Endothelial cell of umbilical vein (primary cell): Measurements from ENCODE around the gene ZNF488. TPM values are rescaled to one million over a fixed set of nuclear protein-coding genes. Genes with fewer than 3 reads are reported as not detected.

Experiments used
- BruUV-seq: library from RNA; stranded (reverse); fragments of 400-500 nt; replicated peaks from 2 replicates; lab custom pipeline; 2021; lab: Mats Ljungman, UMichigan
- CTCF ChIA-PET: fragments of 300-600, 350-600 bp; sonication (Branson Sonifier 250); formaldehyde crosslinking; loops from one replicate; lab custom pipeline; 2021; ENCODE audit warnings: antibody characterized with exemption, inconsistent platforms; lab: Charles Lee
- POLR2A ChIA-PET: fragments of 300-600, 350-600 bp; sonication (Branson Sonifier 250); formaldehyde crosslinking; loops from one replicate; lab custom pipeline; 2021; ENCODE audit warnings: antibody characterized with exemption, inconsistent platforms; lab: Charles Lee
- DNase-seq: peaks from one replicate; pipeline ENCODE4 v3.0.0-alpha.2; 2011; ENCODE audit warnings: low read depth, low spot score
- FAIRE-seq: peaks from 2 replicates; lab custom pipeline; 2011; peaks lifted over from hg19 to GRCh38; lab: Jason Lieb, UNC
- H2AFZ ChIP-seq: 2 replicates; pipeline ENCODE4 v1.6.0; 2012; ENCODE audit warnings: low read depth, low read length, control low read depth, inconsistent platforms
- H3K27ac ChIP-seq: 2 replicates; pipeline ENCODE4 v1.5.1; 2011; ENCODE audit warnings: low read depth, mild to moderate bottlenecking, control low read depth, low read length, moderate library complexity; ENCODE audit not compliant: insufficient read depth
- H3K27me3 ChIP-seq, 2 experiments: 2 replicates each; pipeline versions ENCODE4 v1.6.0 to v1.6.1; 2011; ENCODE audit warnings: low read length in 2 of 2, mixed read lengths in 1 of 2; ENCODE audit not compliant: control insufficient read depth in 2 of 2, insufficient read depth in 2 of 2
- H3K36me3 ChIP-seq, 2 experiments: 2 replicates in 1 of 2; 3 replicates in 1 of 2; pipeline ENCODE4 v1.5.1; 2011; ENCODE audit warnings: low read length in 2 of 2, mild to moderate bottlenecking in 1 of 2, moderate library complexity in 1 of 2; ENCODE audit not compliant: control insufficient read depth in 2 of 2, insufficient read depth in 2 of 2; ENCODE audit errors: extremely low read depth in 1 of 2
- H3K4me1 ChIP-seq: 3 replicates; pipeline ENCODE4 v1.5.1; 2011; ENCODE audit warnings: mild to moderate bottlenecking, low read length; ENCODE audit not compliant: control insufficient read depth, insufficient read depth; ENCODE audit errors: extremely low read depth
- H3K4me2 ChIP-seq: 2 replicates; pipeline ENCODE4 v1.6.1; 2011; ENCODE audit warnings: low read length, control low read depth, mixed read lengths; ENCODE audit not compliant: insufficient read depth
- H3K4me3 ChIP-seq, 3 experiments: fragments of 200-600 bp in 1 of 3; sonication (generic), shearing (Covaris generic) in 1 of 3; replicated peaks in 1 of 3; 2 replicates each; pipeline ENCODE4 v1.5.1; 2011 to 2016; ENCODE audit warnings: control low read depth in 3 of 3, low read length in 3 of 3, mild to moderate bottlenecking in 2 of 3, inconsistent platforms in 1 of 3, low read depth in 1 of 3, moderate library complexity in 1 of 3; ENCODE audit not compliant: insufficient read depth in 1 of 3
- H3K79me2 ChIP-seq: 2 replicates; pipeline ENCODE4 v1.6.0; 2012; ENCODE audit warnings: low read length, inconsistent platforms; ENCODE audit not compliant: control insufficient read depth, insufficient read depth
- H3K9ac ChIP-seq: replicated peaks from 2 replicates; pipeline ENCODE3; 2011; ENCODE audit warnings: low read length, control low read depth; ENCODE audit not compliant: insufficient read depth; ENCODE audit errors: extremely low read depth
- H3K9me1 ChIP-seq: replicated peaks from 3 replicates; pipeline ENCODE4 v1.6.0; 2011; ENCODE audit warnings: mild to moderate bottlenecking, low read length; ENCODE audit not compliant: control insufficient read depth, insufficient read depth; ENCODE audit errors: extremely low read depth
- H3K9me3 ChIP-seq: replicated peaks from 2 replicates; pipeline ENCODE4 v1.5.1; 2012; ENCODE audit warnings: low read length, inconsistent platforms; ENCODE audit not compliant: control insufficient read depth, insufficient read depth
- H4K20me1 ChIP-seq: replicated peaks from 2 replicates; pipeline ENCODE3; 2011; ENCODE audit warnings: mild to moderate bottlenecking, low read length; ENCODE audit not compliant: control insufficient read depth, insufficient read depth; ENCODE audit errors: extremely low read depth
- EZH2 ChIP-seq: IDR thresholded peaks from 2 replicates; pipeline ENCODE4 v1.6.1; 2012; ENCODE audit warnings: borderline replicate concordance, low read depth, mild to moderate bottlenecking, moderate library complexity, low read length, inconsistent platforms; ENCODE audit not compliant: severe bottlenecking
- FOS ChIP-seq: IDR thresholded peaks from 2 replicates; pipeline ENCODE4 v1.6.1; 2011; ENCODE audit warnings: mild to moderate bottlenecking, low read length, moderate library complexity, borderline replicate concordance; ENCODE audit not compliant: insufficient read depth
- MAX ChIP-seq: IDR thresholded peaks from 2 replicates; pipeline ENCODE4 v1.6.1; 2011; ENCODE audit not compliant: insufficient read depth, insufficient read length
- MYC ChIP-seq: IDR thresholded peaks from one replicate; pipeline ENCODE4 v1.6.1; 2011; ENCODE audit warnings: mild to moderate bottlenecking, low read depth, low read length
- dilution Hi-C: fragments of 300-500 bp; cut with MboI; formaldehyde crosslinking; loops from one replicate; pipeline ENCODE4 v1.15.0; 2019; ENCODE audit warnings: low sequenced_read_pairs; ENCODE audit not compliant: extremely low pct_ligation_motif_present
- intact Hi-C: fragments of 100-400 bp; cut with micrococcal nuclease; formaldehyde crosslinking; loops from one replicate; pipeline ENCODE4 v1.10.0; 2022
- polyA plus RNA-seq, 4 experiments: library from polyadenylated mRNA; depleted of rRNA in 3 of 4; stranded (reverse) in 3 of 4; unstranded in 1 of 4; fragments of >200 nt; gene quantifications; 2 replicates each; pipeline versions ENCODE4 v1.2.1 to v1.2.3, GENCODE V29; 2011 to 2012; ENCODE audit warnings: missing spikeins in 1 of 4
- total RNA-seq: library from RNA; stranded (reverse); gene quantifications from 2 replicates; pipeline ENCODE4 v1.2.3, GENCODE V29; 2021
- TF ChIP-seq, protein P1 (sequence below), 2 donors: IDR thresholded peaks; 1 replicate in 1 of 2; 2 replicates in 1 of 2; pipeline ENCODE4 v1.5.1; 2011; ENCODE audit warnings: low read length in 2 of 2, mild to moderate bottlenecking in 2 of 2, moderate library complexity in 2 of 2, control low read depth in 1 of 2, inconsistent platforms in 1 of 2, low read depth in 1 of 2; ENCODE audit not compliant: insufficient read depth in 1 of 2; ENCODE audit errors: extremely low read depth in 1 of 2

ZNF488 gene
- total and polyA plus RNA-seq, 2 donors (not counting 3 experiments of a cell fraction or from before 2014, with no cell fraction given) = 0.21 to 0.38 TPM

GRCh38 chr10:47326927-47327330 lies 57.2 kb downstream of the ZNF488 start:
- H2AFZ ChIP-seq = no peak overlapping the region
- TF ChIP-seq EZH2 (no peak), FOS (no peak), MAX (no peak), MYC (no peak)
- TF ChIP-seq, protein P1, sequence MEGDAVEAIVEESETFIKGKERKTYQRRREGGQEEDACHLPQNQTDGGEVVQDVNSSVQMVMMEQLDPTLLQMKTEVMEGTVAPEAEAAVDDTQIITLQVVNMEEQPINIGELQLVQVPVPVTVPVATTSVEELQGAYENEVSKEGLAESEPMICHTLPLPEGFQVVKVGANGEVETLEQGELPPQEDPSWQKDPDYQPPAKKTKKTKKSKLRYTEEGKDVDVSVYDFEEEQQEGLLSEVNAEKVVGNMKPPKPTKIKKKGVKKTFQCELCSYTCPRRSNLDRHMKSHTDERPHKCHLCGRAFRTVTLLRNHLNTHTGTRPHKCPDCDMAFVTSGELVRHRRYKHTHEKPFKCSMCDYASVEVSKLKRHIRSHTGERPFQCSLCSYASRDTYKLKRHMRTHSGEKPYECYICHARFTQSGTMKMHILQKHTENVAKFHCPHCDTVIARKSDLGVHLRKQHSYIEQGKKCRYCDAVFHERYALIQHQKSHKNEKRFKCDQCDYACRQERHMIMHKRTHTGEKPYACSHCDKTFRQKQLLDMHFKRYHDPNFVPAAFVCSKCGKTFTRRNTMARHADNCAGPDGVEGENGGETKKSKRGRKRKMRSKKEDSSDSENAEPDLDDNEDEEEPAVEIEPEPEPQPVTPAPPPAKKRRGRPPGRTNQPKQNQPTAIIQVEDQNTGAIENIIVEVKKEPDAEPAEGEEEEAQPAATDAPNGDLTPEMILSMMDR (IDR thresholded peaks at IDR 0.05; ENCODE audit: extremely low read depth in 1 of 2, insufficient read depth in 1 of 2, low read depth in 1 of 2, low read length in 2 of 2) = no peak
- no peaks in the 10 kb centered on the region for H3K9me1 ChIP-seq
- intact Hi-C loops = no loop called here
- no peak overlapping the region for H3K27ac ChIP-seq
- H3K36me3 ChIP-seq = no peaks in the 10 kb centered on the region
- dilution Hi-C loops = no loop called here
- DNase-seq (no peak), FAIRE-seq (no peak)
- no peaks in the 10 kb centered on the region for H3K4me1 ChIP-seq
- no peak overlapping the region for H3K4me3 ChIP-seq
- no peaks in the 10 kb centered on the region for H3K79me2 ChIP-seq
- H3K27me3 ChIP-seq = peaks cover 2 to 3% of the 10 kb centered on the region in 2 experiments
- no peaks in the 10 kb centered on the region for H4K20me1 ChIP-seq
- no peak overlapping the region for H3K9ac ChIP-seq
- ChIA-PET CTCF (no interaction called here), POLR2A (no interaction called here)
- no peak overlapping the region for H3K4me2 ChIP-seq
- BruUV-seq = no TSS peak
- no peaks in the 10 kb centered on the region for H3K9me3 ChIP-seq
